ENCODE results near the gene PER3. TPM values are rescaled to one million over a fixed set of nuclear protein-coding genes. Genes with fewer than 3 reads are reported as not detected.

The PER3 gene
- total and polyA plus RNA-seq, 2 of the 8 experiments (the other 6 are each of a cell fraction or from before 2014, with no cell fraction given): 8.3 to 9.3 TPM

DNA sequence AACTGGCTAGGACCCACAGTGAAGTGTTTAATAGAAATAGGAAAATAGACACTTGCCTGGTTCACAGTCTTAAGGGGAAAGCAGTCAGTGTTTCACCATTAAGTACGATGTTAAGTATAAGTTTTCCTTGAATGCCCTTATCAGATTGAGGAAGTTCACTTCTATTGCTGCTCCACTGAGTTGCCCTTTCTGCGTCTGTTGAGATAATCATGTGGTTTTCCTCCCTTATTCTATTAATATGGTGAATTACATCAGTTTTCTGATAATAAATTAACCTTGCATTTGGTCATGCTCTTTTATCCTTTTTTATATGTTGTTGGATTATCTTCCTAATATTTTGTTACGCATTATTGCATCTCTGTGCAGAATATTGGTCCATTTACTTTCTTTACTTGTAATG is 47.4 kb downstream of the PER3 start:
- no peak overlapping the region for H2BK12ac ChIP-seq (ENCODE audit: low read depth, low read length)
- no peak overlapping the region for H2BK15ac ChIP-seq (ENCODE audit: low read length)
- H3K4me2 ChIP-seq (ENCODE audit: insufficient read depth in 1 of 2, low read depth in 2 of 2, low read length in 2 of 2): no peak overlapping the region
- H3K36me3 ChIP-seq (ENCODE audit: control insufficient read depth in 2 of 4, insufficient read depth in 4 of 4, low read length in 3 of 4): peaks cover 2 to 38% (median 6%) of the 10 kb centered on the region in 4 experiments; a peak in 5 of 8 replicates
- H3K79me2 ChIP-seq (ENCODE audit: control insufficient read depth in 1 of 2, insufficient read depth in 2 of 2, low read length in 2 of 2): no peaks in the 10 kb centered on the region
- TF ChIP-seq KDM5A (IDR thresholded peaks at IDR 0.05; ENCODE audit: low read length) (no peak), SP2 (IDR thresholded peaks at IDR 0.05; ENCODE audit: low read length) (no peak), RAD21 (IDR thresholded peaks at IDR 0.05 in 1 of 2, conservative IDR thresholded peaks at IDR 0.05 in 1 of 2; ENCODE audit: low read depth in 2 of 2, low read length in 2 of 2) (no peak), CHD2 (IDR thresholded peaks at IDR 0.05; ENCODE audit: low read length) (no peak), GABPA (IDR thresholded peaks at IDR 0.05; ENCODE audit: borderline replicate concordance, insufficient read depth, low read length) (no peak), KDM4A (IDR thresholded peaks at IDR 0.05; ENCODE audit: low read depth, low read length, severe bottlenecking) (no peak), EP300 (IDR thresholded peaks at IDR 0.05; ENCODE audit: borderline replicate concordance in 1 of 2, low read depth in 2 of 2, low read length in 2 of 2) (no peak), SRF (IDR thresholded peaks at IDR 0.05; ENCODE audit: low read depth, low read length) (no peak)
- ChIA-PET CTCF (ENCODE audit: partially characterized antibody) (no interaction called here), POLR2A (ENCODE audit: partially characterized antibody) (no interaction called here)
- WGBS, 2 experiments (ENCODE audit: extremely low coverage in 1 of 2, insufficient coverage in 1 of 2, insufficient read length in 1 of 2, insufficient replicate concordance in 2 of 2, low coverage in 1 of 2, low lambda C conversion rate in 2 of 2, missing lambda C conversion rate in 1 of 2): 88% methylated on average over 3 of the region's 3 CpGs; no CpG with 5 or more reads in 1 of the 2 experiments
- no peak overlapping the region for H4K8ac ChIP-seq (ENCODE audit: extremely low read depth, insufficient read depth, low read length)
- H3K9ac ChIP-seq (replicated peaks in 1 of 4; ENCODE audit: extremely low read depth in 1 of 4, low read depth in 3 of 4, low read length in 3 of 4): no peak overlapping the region
- no peak overlapping the region for H3K56ac ChIP-seq (replicated peaks; ENCODE audit: insufficient read length, low read depth, low read length)
- DNase-seq (ENCODE audit: low read depth in 1 of 2, low spot score in 2 of 2) (no peak), FAIRE-seq (no peak)
- H3K4me1 ChIP-seq (replicated peaks in 1 of 4; ENCODE audit: control insufficient read depth in 3 of 4, insufficient read depth in 4 of 4, low read length in 3 of 4): no peaks in the 10 kb centered on the region
- H4K91ac ChIP-seq (replicated peaks; ENCODE audit: insufficient read length, low read length): no peak overlapping the region
- H4K5ac ChIP-seq (ENCODE audit: insufficient read length, low read depth, low read length): no peak overlapping the region
- no peak overlapping the region for H3K23ac ChIP-seq (ENCODE audit: insufficient read length)
- no peak overlapping the region for H2BK5ac ChIP-seq (ENCODE audit: low read depth, low read length)
- H3K4me3 ChIP-seq (ENCODE audit: extremely low read depth in 1 of 4, insufficient read depth in 2 of 4, low read depth in 3 of 4, low read length in 4 of 4): no peak overlapping the region
- H2BK120ac ChIP-seq (replicated peaks; ENCODE audit: low read depth, low read length): no peak overlapping the region
- H3K27ac ChIP-seq (ENCODE audit: low read depth, low read length): no peak overlapping the region
- H3K79me1 ChIP-seq (ENCODE audit: low read depth, low read length): no peaks in the 10 kb centered on the region
- H3K27me3 ChIP-seq (replicated peaks in 1 of 4; ENCODE audit: control insufficient read depth in 3 of 4, extremely low read depth in 1 of 4, insufficient read depth in 3 of 4, low read length in 3 of 4): no peaks in the 10 kb centered on the region
- no peak overlapping the region for H2BK20ac ChIP-seq (ENCODE audit: low read length)
- no peak overlapping the region for H3K4ac ChIP-seq (replicated peaks; ENCODE audit: insufficient read length, low read depth, low read length)
- no peak overlapping the region for H2AK5ac ChIP-seq (ENCODE audit: low read depth, low read length)
- no peaks in the 10 kb centered on the region for H4K20me1 ChIP-seq (replicated peaks in 1 of 2; ENCODE audit: control insufficient read depth in 1 of 2, insufficient read depth in 2 of 2, low read length in 2 of 2)
- H3K18ac ChIP-seq (ENCODE audit: extremely low read depth, low read length): no peak overlapping the region
- H3K23me2 ChIP-seq (ENCODE audit: low read depth, low read length): no peaks in the 10 kb centered on the region
- no peaks in the 10 kb centered on the region for H3K9me3 ChIP-seq (ENCODE audit: insufficient read depth in 2 of 2, low read depth in 1 of 2, low read length in 1 of 2)
- H2AFZ ChIP-seq (ENCODE audit: low read length): no peak overlapping the region
- no peak overlapping the region for H3K14ac ChIP-seq (ENCODE audit: insufficient read length)

Data from H1 (cell line).